Stomach (tissue), 9 donors: ENCODE measurements around the gene TMEM109. TPM values are rescaled to one million over a fixed set of nuclear protein-coding genes. Genes with fewer than 3 reads are reported as not detected.

Experiments
- DNase-seq, 2 donors: peaks; one replicate each; pipeline versions ENCODE4 v3.0.0 to v3.0.0-alpha.2; 2013 to 2019
- H3K27ac ChIP-seq, 5 donors: fragments of 200-600 bp in 4 of 5; sonication (generic) in 4 of 5; one replicate each; pipeline ENCODE4 v1.5.1; 2013 to 2019; ENCODE audit warnings: mild to moderate bottlenecking in 1 of 5, moderate library complexity in 1 of 5
- H3K27me3 ChIP-seq, 3 donors: fragments of 200-600 bp; sonication (generic); one replicate each; pipeline ENCODE4 v1.5.1; 2017 to 2019; ENCODE audit warnings: mixed run types in 1 of 3
- H3K36me3 ChIP-seq, 4 donors: fragments of 200-600 bp; sonication (generic); 1 replicate in 3 of 4; 2 replicates in 1 of 4; pipeline ENCODE4 v1.5.1; 2016 to 2019
- H3K4me1 ChIP-seq, 4 donors: fragments of 200-600 bp; sonication (generic); one replicate each; pipeline ENCODE4 v1.5.1; 2016 to 2019
- H3K4me3 ChIP-seq, 4 donors: fragments of 200-600 bp; sonication (generic) in 3 of 4; one replicate each; pipeline ENCODE4 v1.5.1; 2016 to 2019; ENCODE audit warnings: mild to moderate bottlenecking in 1 of 4
- H3K9me3 ChIP-seq, 4 donors: fragments of 200-600 bp; sonication (generic); one replicate each; pipeline ENCODE4 v1.5.1; 2016 to 2019
- CTCF ChIP-seq, 7 experiments: fragments of 450-650 bp in 4 of 7; fragments of 200-600 bp in 3 of 7; sonication (generic) in 3 of 7; IDR thresholded peaks; one replicate each; pipeline ENCODE4 v1.5.1; 2016 to 2019; ENCODE audit warnings: antibody characterized with exemption in 7 of 7, control low read depth in 2 of 7, mild to moderate bottlenecking in 1 of 7
- EP300 ChIP-seq: sonication (generic); formaldehyde crosslinking; IDR thresholded peaks from one replicate; pipeline ENCODE4 v1.6.1; 2017; ENCODE audit warnings: antibody characterized with exemption
- POLR2A ChIP-seq, 4 donors: fragments of 450-650 bp; IDR thresholded peaks; one replicate each; pipeline ENCODE4 v1.6.1; 2016; ENCODE audit warnings: antibody characterized with exemption in 4 of 4, control low read depth in 2 of 4, mild to moderate bottlenecking in 1 of 4, moderate library complexity in 1 of 4
- POLR2AphosphoS5 ChIP-seq, 3 donors: sonication (generic); formaldehyde crosslinking; IDR thresholded peaks; one replicate each; pipeline ENCODE4 v1.6.1; 2016; ENCODE audit warnings: antibody characterized with exemption in 3 of 3
- WGBS, 5 donors: extraction: QIAGEN DNeasy Blood & Tissue Kit in 3 of 5; methylation state at CpG; one replicate each; pipeline versions ENCODE4 v1.1.5 to v1.1.7; 2013 to 2018; 5-methylcytosine and 5-hydroxymethylcytosine counted together
- intact Hi-C: fragments of 100-400 bp; cut with DNase I; formaldehyde crosslinking; loops from one replicate; pipeline ENCODE4 v1.15.1; 2023; ENCODE audit warnings: low total_unique reads
- polyA plus RNA-seq, 3 donors: library from polyadenylated mRNA; stranded (reverse); fragments of 200-250 nt; gene quantifications; one replicate each; pipeline ENCODE4 v1.2.3, GENCODE V29; 2013
- total RNA-seq, 5 donors: library from RNA; depleted of rRNA; stranded (reverse); fragments of >200 nt; gene quantifications; one replicate each; pipeline versions ENCODE4 v1.1.0 to v1.2.3, GENCODE V29; 2014 to 2016
- donor health status: healthy with polysubstance abuse.
- donor health status: Bipolar disorder and iron deficiency.
- donor health status: healthy.

TMEM109 gene
- total and polyA plus RNA-seq, 8 donors, result 27.4 to 122 (median 65.4) TPM

- no peak overlapping the region for H3K4me3 ChIP-seq
- peaks cover 25 to 80% (median 71%) of the 10 kb centered on the region in 4 donors for H3K4me1 ChIP-seq
- no peaks in the 10 kb centered on the region for H3K9me3 ChIP-seq
- intact Hi-C loops, result loop anchor here (5.0 kb wide), 1 partner anchor 201 kb away; no protein-coding TSS in a partner anchor
- DNase-seq, result no peak
- WGBS, 5 donors, result 93 to 98% (median 94%) methylated on average over 11 of the region's 11 CpGs
- H3K27me3 ChIP-seq, result peaks cover 0 to 25% (median 14%) of the 10 kb centered on the region in 3 donors
- no peak for TF ChIP-seq EP300
- no peak for TF ChIP-seq POLR2A (IDR thresholded peaks at IDR 0.05)
- TF ChIP-seq POLR2AphosphoS5 (IDR thresholded peaks at IDR 0.05), result no peak
- no peak for TF ChIP-seq CTCF (IDR thresholded peaks at IDR 0.05)
- peaks cover 33 to 43% (median 40%) of the 10 kb centered on the region in 4 donors for H3K36me3 ChIP-seq
- no peak overlapping the region for H3K27ac ChIP-seq
These were observed 7.3 kb downstream of the TMEM109 start for GRCh38 chr11:60921259-60921658.

- WGBS, 5 donors, result 72 to 94% (median 87%) methylated on average over 16 to 23 of the region's 23 CpGs
These were observed 7.9 kb downstream of the TMEM109 start for GRCh38 chr11:60921777-60922335.

DNA sequence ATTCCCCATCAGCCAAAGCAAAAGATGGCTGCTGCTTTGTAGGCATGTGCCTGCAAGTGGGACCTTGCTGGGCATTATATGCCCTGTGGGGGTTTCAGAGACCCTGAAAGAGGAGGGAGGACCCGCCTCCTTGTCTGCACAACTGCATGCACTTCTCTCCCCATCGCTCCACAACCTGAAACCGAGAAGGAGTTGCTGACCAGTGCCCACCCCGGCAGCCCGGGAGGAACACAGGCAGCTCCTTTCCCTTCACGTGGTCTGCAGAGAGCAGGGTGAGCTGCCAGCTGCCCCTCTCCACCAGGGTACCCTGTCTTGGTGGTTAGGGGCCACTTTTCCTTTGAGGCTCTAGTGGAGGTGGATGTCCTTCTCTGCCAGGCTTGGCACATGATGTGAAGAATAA, 8.9 kb downstream of the TMEM109 start:
- WGBS, 5 donors, result 56 to 81% (median 57%) methylated on average over 6 of the region's 6 CpGs
- no peak overlapping the region for H3K4me3 ChIP-seq
- no peak for DNase-seq
- no peaks in the 10 kb centered on the region for H3K9me3 ChIP-seq
- intact Hi-C loops, result loop anchor here (5.0 kb wide), 1 partner anchor 199 kb away; no protein-coding TSS in a partner anchor
- peaks cover 33 to 43% (median 40%) of the 10 kb centered on the region in 4 donors for H3K36me3 ChIP-seq
- H3K27ac ChIP-seq, result no peak overlapping the region
- no peak for TF ChIP-seq CTCF (IDR thresholded peaks at IDR 0.05)
- no peak for TF ChIP-seq EP300
- no peak for TF ChIP-seq POLR2AphosphoS5 (IDR thresholded peaks at IDR 0.05)
- no peak for TF ChIP-seq POLR2A (IDR thresholded peaks at IDR 0.05)
- peaks cover 18 to 72% (median 65%) of the 10 kb centered on the region in 4 donors for H3K4me1 ChIP-seq
- H3K27me3 ChIP-seq, result peaks cover 0 to 25% (median 14%) of the 10 kb centered on the region in 3 donors

More at GRCh38 chr11:60921777-60922335, 7.9 kb downstream of the TMEM109 start:
- peaks cover 33 to 43% (median 40%) of the 10 kb centered on the region in 4 donors for H3K36me3 ChIP-seq
- H3K27me3 ChIP-seq, result peaks cover 0 to 25% (median 14%) of the 10 kb centered on the region in 3 donors
- no peak overlapping the region for H3K4me3 ChIP-seq
- intact Hi-C loops, result loop anchor here (5.0 kb wide), 1 partner anchor 200 kb away; no protein-coding TSS in a partner anchor
- TF ChIP-seq POLR2A (IDR thresholded peaks at IDR 0.05) (no peak), CTCF (IDR thresholded peaks at IDR 0.05) (no peak), EP300 (no peak), POLR2AphosphoS5 (IDR thresholded peaks at IDR 0.05) (no peak)
- DNase-seq, result no peak
- H3K4me1 ChIP-seq, result peaks cover 20 to 74% (median 66%) of the 10 kb centered on the region in 4 donors
- no peaks in the 10 kb centered on the region for H3K9me3 ChIP-seq
- H3K27ac ChIP-seq, result no peak overlapping the region

DNA sequence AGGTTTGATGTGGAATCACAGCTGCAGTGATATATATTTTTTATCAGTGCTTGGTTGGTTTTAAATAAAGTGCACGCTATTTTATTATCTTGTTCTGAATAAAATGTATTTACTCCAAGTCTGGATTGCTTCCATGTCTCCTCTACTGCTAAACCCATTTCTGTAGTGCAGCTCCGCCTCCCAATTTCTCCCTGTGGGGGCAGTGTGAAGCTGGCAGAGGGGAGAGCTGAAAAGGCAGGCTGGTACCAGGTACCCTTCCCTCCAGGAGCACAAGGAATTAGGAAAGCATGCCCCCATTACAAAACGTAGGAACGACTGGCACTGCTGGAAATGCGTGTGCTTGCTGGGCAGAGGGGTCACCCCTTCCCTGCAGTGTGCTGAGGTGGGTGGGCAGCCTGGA, 9.4 kb downstream of the TMEM109 start:
- 34 to 65% (median 47%) methylated on average over 5 of the region's 5 CpGs for WGBS, 5 donors
- TF ChIP-seq EP300 (no peak), POLR2AphosphoS5 (IDR thresholded peaks at IDR 0.05) (no peak), POLR2A (IDR thresholded peaks at IDR 0.05) (no peak), CTCF (IDR thresholded peaks at IDR 0.05) (no peak)

More for the DNA sequence above, 9.4 kb downstream of the TMEM109 start:
- intact Hi-C loops, result loop anchor here (5.0 kb wide), 1 partner anchor 199 kb away; no protein-coding TSS in a partner anchor
- no peaks in the 10 kb centered on the region for H3K9me3 ChIP-seq
- no peak for DNase-seq
- peaks cover 18 to 69% (median 64%) of the 10 kb centered on the region in 4 donors for H3K4me1 ChIP-seq
- peak overlapping the region in 2 of 5 donors; percentile 16 to 74 for H3K27ac ChIP-seq
- peaks cover 0 to 25% (median 14%) of the 10 kb centered on the region in 3 donors for H3K27me3 ChIP-seq
- H3K4me3 ChIP-seq, result peak overlapping the region in 1 of 4 donors; percentile 61
- H3K36me3 ChIP-seq, result peaks cover 33 to 43% (median 40%) of the 10 kb centered on the region in 4 donors
